ELR (cell line): ENCODE results near the gene COL10A1.

ENCODE experiments used
- DNase-seq: peaks from one replicate; pipeline ENCODE4 v3.0.0-alpha.2; 2015; ENCODE audit warnings: low read depth

COL10A1 gene

GRCh38 chr6:116083052-116083451, 42.9 kb downstream of the COL10A1 start:
- no peak for DNase-seq

GRCh38 chr6:116078945-116079344, 47.0 kb downstream of the COL10A1 start:
- DNase-seq: no peak

- no peak for DNase-seq
Observed at GRCh38 chr6:116078522-116078921, 47.4 kb downstream of the COL10A1 start.

GRCh38 chr6:116074732-116075390, 51.1 kb downstream of the COL10A1 start:
- no peak for DNase-seq

GRCh38 chr6:116073765-116074440, 52.0 kb downstream of the COL10A1 start:
- DNase-seq: peak; percentile 96

- no peak for DNase-seq
Observed at GRCh38 chr6:116072368-116072767, 53.6 kb downstream of the COL10A1 start.

- DNase-seq: peak; percentile 49
Observed at GRCh38 chr6:116070616-116071389, 55.1 kb downstream of the COL10A1 start.

GRCh38 chr6:116070101-116070500, 55.8 kb downstream of the COL10A1 start:
- no peak for DNase-seq
